Glomerular visceral epithelial cell (primary cell): Measurements from ENCODE around the gene VPS50.
"Not testable (repeated sequence)": the region's sequence is repeated elsewhere in the genome, so short reads cannot be mapped to it uniquely, and the experiment has no call there.

Source experiments
- DNase-seq: peaks from one replicate; pipeline ENCODE4 v3.0.0-alpha.2; 2016; ENCODE audit errors: extremely low spot score

The VPS50 gene

DNA sequence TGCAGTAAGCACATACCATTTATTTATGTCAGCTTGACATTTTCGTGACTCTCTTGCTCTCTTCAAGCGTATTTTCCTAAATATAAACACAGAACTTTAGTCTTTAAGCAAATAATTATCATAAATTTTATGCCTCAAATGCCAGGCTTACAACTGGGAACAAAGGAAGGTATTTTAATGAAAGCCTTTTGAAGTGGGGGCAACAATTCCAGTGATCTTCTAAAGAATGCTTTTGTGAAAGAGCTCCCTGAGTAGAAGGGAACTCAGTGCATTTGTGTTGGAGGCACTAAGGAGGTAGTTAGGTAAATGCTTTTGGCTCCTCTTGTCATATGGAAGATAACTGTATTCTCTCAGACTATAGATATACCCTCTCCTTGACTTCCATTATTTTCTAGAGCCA, 104.9 kb downstream of the VPS50 start:
- DNase-seq = no peak

DNA sequence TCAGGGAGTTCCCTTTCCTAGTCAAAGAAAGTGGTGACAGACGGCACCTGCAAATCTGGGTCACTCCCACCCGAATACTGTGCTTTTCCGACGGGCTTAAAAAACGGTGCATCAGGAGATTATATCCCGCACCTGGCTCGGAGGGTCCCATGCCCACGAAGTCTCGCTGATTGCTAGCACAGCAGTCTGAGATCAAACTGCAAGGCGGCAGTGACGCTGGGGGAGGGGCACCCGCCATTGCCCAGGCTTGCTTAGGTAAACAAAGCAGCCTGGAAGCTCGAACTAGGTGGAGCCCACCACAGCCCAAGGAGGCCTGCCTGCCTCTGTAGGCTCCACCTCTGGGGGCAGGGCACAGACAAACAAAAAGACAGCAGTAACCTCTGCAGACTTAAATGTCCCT, 110.0 kb downstream of the VPS50 start:
- not testable (repeated sequence) for DNase-seq

DNA sequence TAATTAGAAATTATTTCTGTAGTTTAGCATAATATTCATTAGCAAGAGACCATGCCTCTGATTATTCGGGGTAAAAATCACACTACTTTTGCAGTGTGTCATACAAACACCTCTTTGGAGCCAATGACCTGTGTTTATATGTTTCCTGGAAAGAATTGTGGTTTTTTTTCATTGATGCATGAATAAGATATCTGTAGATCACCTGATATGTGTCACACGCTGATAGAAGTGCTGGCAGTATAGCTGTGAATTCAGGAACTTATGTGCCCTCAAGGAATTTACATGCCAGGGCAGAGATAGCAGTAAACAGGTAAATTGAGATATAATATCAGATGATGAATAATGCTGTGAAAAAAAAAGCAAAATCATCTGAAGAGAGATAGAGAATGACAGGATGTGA, 118.2 kb downstream of the VPS50 start:
- no peak for DNase-seq

DNA sequence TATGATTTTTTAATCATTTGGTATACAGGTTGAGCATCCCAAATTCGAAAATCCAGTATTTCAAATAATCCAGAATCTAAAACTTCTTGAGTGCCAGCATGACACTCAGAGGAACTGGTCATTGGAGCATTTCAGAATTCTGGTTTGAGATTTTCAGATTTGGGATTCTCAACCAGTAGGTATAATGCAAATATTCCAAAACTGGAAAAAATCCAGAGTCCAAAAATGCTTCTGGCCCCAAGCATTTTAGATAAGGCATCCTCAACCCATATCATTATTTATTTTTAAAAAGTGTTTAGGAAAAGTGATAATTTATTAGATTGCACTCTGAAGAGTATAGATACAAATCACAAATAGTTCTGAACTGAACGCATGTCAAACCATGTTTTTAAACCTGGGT, 120.7 kb downstream of the VPS50 start:
- no peak for DNase-seq

DNA sequence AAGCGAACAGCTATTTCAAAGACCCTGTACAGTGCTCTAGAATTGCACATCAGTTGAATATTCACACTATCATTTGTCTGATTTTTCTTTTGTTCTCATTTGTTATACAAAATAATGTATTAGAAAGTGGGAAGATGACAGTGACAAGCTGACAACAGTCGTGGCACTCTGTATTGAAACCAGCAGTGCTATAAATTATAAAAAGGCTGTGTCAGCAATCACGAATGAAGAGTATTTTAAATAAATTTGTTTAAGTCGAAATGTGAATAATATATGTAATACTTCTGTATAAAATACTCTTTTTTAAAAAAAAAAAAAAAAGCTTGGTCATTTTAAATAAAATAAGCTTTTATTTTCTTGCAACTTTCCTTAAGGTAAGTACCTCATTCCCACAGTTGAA, 122.6 kb downstream of the VPS50 start:
- no peak for DNase-seq

DNA sequence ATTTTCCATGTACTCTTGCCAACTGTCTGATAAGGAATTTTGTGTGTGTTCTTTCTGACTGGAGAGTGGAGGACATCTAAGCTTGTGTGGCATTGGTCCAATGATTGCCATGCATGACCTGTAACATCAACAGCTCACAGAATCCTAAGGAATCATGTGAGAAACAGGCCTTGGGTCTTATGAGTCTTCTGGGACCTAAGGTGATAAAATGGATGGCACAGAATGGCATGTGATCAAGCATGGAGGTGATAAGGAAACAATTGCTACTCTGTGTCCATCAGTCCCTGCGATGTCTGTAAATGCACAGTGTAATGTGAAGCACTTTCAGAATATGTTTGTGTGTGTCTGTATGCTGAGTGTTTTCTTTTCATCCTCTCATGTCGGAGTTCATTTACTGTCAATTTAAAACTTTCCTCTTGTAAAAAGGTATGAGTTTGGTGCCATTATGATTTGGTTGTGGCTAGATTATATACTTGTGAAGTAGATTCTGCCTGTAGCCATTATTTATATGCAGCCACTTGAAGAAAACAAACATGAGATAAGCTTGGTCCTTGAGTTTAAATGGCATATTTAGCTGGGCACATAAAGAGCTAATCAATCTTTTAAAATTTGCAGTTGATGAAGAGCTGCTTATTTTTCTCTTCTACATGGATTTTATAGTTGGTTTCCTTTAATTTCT, 127.5 kb downstream of the VPS50 start:
- no peak for DNase-seq

DNA sequence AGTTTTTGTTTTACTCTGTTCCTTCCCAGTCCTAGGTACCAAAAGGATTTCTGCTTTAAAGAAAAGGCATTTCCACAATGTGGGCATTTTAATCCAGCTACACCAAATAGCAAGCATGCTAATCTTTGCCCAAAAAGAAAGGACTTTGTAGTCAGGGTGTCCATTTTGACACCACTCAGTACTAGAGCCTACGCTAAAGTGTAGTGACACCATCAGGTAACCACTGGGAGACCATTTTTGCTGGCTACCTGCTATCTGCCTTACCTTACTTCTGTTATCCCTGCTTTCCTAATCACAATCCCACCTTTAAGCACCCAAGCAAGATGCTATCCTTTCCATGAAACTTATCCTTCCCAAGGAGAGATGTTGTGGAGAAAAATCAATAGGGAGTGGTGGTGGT, 129.7 kb downstream of the VPS50 start:
- no peak for DNase-seq

DNA sequence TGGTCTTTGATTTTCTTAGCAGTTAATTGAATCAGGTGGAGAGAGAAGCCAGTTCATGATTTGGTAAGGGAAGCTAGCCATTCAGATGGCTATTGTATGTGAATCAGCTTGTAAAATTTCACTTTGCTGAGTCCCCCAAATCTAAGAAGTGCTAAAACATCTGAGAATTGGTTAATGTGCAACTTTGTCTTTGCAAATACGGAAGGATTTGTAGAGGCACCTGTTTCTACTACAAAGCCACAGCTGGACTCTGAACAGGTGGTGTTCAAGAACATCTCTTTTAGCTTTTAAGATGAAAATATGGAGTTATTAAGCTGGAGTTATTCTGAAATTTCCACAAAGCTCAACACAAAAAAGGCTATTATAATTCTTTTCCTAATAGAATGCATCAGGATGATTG, 132.6 kb downstream of the VPS50 start:
- DNase-seq = no peak

DNA sequence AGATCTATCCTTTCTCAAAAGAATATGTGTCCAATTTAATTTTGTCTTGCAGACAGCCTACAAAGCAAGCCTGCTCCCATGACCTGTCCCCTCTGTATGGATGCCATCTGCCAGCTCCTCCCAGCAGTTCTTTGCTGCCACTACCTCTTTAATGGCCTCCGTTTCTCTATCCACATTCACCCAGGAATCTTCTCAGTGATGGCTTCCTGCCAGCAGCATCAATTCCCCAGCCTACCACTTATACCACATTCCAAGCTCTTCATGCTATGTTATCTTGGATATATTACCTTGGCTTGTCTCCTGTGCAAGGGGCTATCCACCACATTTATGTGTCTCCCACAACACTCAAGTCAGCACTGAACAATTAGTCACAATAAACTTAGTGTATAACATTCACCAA, 133.2 kb downstream of the VPS50 start:
- DNase-seq = no peak

DNA sequence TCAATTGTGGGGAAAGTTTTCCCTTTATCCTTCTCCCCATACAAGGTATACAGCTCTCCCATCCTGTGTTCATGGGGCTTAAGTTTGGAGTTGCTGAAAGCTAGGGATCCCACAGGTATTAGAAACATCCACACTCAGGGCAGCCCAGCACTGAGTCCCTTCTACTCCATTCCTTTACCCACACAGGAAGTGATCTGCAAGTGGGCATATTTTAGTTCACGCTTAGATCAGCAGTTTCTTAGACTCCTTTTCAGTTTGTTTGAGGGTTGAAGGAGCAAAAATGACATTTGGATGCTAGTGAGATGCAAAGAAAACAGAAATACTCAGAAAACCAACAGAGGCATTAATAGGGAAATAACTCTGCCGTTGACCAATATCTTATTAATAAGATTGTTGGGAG, 134.7 kb downstream of the VPS50 start:
- DNase-seq = no peak

DNA sequence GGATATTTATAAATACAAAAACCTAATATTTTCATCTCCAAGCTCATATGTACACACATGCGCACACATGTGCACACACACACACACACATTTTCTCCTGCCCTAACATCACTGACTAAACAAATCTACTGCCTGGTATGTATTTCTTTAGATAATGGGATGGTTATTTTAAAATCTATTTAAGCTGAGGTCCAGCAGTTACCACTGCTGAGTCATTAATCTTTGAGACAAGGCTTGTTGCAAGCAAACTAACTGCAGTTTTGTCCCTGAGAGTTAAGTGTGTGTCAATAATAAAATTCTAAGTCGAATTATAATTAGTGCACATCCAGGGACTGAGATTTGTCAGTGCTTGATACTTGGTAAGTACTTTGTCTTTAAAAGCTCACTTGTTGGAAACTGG, 135.1 kb downstream of the VPS50 start:
- no peak for DNase-seq

DNA sequence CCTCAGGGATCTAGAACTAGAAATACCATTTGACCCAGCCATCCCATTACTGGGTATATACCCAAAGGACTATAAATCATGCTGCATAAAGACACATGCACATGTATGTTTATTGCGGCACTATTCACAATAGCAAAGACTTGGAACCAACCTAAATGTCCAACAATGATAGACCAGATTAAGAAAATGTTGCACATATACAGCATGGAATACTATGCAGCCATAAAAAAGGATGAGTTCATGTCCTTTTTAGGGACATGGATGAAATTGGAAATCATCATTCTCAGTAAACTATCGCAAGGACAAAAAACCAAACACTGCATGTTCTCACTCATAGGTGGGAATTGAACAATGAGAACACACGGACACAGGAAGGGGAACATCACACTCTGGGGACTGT, 138.8 kb downstream of the VPS50 start:
- not testable (repeated sequence) for DNase-seq

DNA sequence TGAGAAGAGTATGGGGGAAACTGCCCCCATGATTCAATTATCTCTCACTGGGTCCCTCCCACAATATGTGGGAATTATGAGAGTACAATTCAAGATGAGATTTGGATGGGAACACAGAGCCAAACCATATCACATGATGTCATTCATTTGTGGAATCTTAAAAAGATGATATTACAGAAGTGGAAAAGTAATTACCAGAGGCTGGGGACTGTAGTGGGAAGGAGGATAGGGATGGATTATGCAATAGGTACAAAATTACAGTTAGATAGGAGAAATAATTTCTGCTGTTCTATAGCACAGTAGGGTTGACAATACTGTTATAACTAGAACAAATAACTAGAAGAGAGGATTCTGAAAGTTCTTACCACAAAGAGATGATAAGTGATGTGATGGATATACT, 141.4 kb downstream of the VPS50 start:
- no peak for DNase-seq

DNA sequence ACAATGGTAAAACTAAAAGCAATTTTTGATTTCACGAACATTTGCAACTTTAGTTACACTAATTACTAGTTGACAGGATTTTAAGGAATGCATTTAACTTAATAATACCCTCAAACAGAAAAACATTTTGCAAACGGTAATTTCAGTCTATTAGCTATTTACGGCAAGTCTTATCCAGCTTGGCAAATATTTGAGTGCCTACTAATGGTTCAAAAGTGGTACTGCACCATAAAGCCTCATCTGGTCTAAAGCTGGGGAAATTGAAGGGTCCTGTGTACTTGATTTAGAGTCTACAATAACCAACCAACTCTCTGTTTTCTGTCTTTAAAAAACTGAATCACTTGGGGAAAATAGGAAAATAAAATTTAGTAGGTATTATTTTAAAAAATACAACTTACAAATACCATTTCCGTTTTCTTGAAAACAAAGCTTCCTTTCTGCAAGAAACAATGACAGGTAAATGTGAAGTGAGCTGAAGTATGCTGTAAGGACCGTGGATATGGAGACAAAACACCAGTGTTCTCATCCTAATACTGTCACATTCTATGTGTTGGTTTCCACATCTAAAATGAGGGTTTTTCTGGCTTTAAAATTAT, 142.3 kb downstream of the VPS50 start:
- no peak for DNase-seq

DNA sequence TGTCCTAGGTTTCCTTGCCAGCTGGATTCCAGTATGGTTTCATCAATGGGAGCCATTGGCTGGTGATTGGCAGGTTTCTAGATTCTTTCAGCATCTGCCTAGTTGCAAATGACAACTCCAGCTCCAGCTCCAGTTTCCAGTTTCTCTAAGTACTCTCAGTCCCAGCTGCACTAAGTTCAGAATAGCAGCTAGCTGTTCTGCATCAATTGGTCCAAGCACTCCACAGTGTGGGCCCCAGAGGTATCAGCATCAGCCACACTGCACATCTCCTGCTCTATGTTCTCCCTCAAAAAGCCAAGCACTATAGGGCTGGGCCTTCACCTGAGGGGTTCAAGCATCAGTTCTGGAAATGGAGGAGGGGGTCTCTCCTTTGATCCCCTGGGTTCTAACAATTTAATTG, 143.4 kb downstream of the VPS50 start:
- no peak for DNase-seq

DNA sequence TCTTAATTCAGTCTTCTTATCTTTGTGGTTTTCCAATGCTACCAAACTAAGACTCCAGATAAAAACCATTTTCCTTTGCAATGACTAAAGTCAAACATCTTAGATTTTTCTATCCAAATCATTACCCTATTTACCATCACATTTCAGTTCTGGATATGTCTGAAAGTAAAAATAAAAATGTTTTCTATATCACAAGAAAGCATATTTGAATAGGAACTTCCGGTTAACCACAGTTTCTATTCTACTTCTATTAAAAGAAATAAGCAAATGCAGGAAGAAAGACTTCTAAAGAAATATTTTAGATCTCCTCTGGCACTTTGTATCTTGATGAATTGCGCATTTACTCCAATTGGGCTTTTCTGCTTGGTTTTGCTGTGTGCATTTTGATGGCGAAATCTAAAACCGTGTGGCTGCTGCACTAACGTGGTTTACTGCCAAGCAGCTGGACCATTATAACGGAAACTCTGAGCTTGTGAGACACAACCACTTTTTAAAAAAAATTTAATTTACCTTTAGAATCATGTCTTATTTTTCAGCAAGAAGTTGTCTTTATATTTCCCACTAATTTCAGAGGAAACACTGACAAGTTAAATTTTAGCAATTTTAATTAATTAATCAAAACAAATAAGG, 146.1 kb downstream of the VPS50 start:
- DNase-seq = no peak

DNA sequence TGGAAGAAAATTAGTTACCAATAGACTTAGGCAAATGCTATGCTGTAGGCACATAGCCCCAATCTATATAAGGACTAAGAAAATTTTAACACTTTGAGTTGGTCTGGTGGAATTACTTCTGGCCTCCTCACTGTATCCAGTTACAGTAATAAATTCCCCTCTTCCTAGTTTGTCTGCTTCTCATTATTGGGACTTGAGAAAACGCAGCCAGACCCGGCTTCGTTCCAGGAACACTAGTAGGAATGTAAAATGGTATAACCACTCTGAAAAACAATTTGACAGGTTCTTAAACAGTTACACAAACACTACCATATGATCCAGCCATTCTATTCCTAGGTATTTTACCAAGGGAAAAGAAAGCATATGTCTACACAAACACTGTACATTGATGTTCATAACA, 150.2 kb downstream of the VPS50 start:
- no peak for DNase-seq

DNA sequence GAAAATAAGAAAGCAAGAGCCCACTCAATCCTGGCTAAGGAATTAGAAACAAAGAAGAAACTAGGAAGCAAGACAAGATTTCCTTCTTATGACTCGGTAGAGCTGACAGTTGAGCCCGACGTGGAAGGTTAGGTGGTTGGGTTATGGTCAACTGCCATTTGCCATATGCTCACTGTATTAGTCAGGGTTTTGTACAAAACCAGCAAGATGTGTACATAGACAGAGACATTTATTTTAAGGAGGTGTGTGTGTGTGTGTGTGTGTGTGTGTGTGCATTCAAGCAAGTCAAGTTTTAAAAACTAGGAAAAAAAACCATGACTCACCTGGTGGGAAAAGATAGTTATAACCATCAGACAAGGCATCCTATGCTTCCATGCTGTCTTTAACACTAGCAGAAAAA, 158.5 kb downstream of the VPS50 start:
- DNase-seq = peak; percentile 17

DNA sequence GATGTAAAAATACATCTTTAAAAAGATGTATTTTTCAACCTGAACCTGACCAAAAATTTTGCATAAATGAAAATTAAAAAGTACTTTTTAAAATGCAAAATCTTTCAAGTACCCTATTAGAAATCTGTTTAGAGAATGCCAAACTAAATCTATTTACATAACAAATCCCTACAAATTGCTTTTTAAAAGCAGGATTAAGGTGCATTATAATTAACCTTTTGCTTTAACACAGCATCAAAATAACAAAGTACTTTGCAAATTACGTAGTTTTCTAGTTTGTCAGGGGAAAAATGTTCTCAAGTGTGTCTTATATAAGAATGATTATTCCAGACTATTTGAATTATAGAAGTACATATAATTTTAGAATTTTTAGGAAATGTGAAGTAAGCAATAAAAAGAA, 160.8 kb downstream of the VPS50 start:
- no peak for DNase-seq

DNA sequence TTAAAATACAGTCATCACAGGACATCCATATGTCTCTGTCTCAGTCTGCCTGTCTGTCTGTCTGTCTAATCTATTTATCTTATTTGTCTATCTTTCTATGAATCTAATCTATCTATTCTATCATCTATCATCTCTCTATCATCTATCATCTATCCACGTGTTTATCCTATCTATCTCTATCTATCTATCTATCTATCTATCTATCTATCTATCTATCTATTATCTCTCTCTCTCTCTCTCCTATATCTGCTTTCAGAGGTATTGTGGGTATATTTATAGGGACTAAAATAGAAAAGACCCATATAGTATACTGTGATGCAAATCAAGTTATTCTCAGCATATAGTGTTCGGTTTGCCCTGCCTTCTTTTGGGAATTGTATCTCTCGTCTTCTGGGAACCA, 167.5 kb downstream of the VPS50 start:
- DNase-seq = no peak

DNA sequence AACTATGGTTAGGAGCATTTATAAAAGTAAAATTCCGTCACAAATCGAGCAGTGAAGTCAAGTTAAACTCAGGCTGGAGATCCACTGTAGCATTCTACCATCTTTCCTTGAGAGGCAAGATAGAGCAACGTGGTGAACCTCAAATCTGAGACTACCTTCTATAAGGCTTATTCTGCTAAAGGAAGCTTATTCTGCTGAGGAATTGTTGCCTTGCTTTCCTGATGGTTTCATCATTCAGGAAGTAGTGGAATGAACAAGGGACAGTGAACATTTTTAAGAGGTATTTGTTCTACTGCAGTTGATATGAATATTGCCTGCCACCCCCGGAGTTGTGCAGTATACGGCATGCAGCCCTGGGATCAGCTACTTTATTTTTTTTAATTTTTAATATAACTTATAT, 170.8 kb downstream of the VPS50 start:
- no peak for DNase-seq

DNA sequence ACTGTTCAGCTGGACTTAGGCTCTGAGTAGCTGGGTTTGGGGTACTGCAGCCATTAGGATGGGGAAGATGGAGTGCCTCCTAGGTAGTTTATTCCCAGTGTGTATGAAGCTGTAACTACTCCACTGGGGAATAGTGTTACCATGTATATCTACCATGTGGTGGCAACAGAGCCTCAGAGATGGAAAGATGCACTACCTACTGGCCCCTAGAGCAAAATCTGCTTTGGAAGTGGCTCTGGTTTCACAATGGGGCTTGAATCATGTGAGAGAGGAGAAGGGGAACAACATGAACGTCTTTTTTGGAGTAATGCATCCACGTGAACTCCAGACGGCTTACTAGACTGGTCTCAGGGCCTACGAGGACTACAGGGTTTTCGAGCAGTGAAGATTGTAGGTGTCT, 175.1 kb downstream of the VPS50 start:
- no peak for DNase-seq

DNA sequence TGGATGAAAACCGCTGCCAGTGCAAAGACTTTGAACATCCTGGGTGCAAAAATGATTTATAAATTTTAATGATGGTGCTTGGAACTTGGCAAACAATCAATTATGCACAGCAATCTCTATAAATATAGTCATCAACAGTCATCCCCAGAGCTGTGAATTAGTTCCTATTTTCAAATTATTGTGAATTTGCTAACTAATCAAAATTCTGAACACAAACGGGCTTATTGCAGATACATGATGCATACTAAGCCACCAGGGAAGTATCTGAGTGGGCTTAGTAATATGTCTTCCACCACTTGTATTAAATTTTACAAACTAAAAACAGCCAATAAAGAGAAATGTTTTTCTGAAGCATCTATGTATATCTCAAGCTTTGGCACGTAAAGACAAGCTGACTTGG, 177.2 kb downstream of the VPS50 start:
- DNase-seq = no peak
